Endodermal cell (in vitro differentiated cells): ENCODE measurements around the gene RALGAPA1. TPM values are rescaled to one million over a fixed set of nuclear protein-coding genes. Genes with fewer than 3 reads are reported as not detected.

Experiments
- DNase-seq: peaks from one replicate; pipeline ENCODE4 v3.0.0-alpha.2; 2017
- H3K27ac ChIP-seq: 2 replicates; pipeline ENCODE4 v1.5.1; 2013; ENCODE audit warnings: mild to moderate bottlenecking, low read depth, low read length, moderate library complexity
- H3K27me3 ChIP-seq: 2 replicates; pipeline ENCODE4 v1.6.1; 2013; ENCODE audit warnings: mild to moderate bottlenecking, low read length, moderate library complexity; ENCODE audit not compliant: insufficient read depth, control insufficient read depth, poor library complexity, severe bottlenecking
- H3K36me3 ChIP-seq: 2 replicates; pipeline ENCODE4 v1.7.0; 2013; ENCODE audit warnings: mild to moderate bottlenecking, low read length, moderate library complexity; ENCODE audit not compliant: control insufficient read depth, insufficient read depth
- H3K4me1 ChIP-seq: one replicate; pipeline ENCODE4 v1.7.0; 2013; ENCODE audit warnings: low read length; ENCODE audit not compliant: control insufficient read depth, insufficient read depth
- H3K4me3 ChIP-seq: 2 replicates; pipeline ENCODE4 v1.5.1; 2013; ENCODE audit warnings: mild to moderate bottlenecking, low read length, moderate library complexity
- H3K9ac ChIP-seq: 2 replicates; pipeline ENCODE4 v1.6.1; 2013; ENCODE audit warnings: mild to moderate bottlenecking, low read length, moderate library complexity; ENCODE audit not compliant: poor library complexity, severe bottlenecking; ENCODE audit errors: extremely low read depth
- H3K9me3 ChIP-seq: 2 replicates; pipeline ENCODE4 v1.6.1; 2013; ENCODE audit warnings: mild to moderate bottlenecking, low read length, moderate library complexity; ENCODE audit not compliant: control insufficient read depth
- H3K27ac Mint-ChIP-seq: 2 replicates; pipeline ENCODE4 v1.8.0; 2020; ENCODE audit warnings: mixed read lengths
- H3K27me3 Mint-ChIP-seq: 2 replicates; pipeline ENCODE4 v1.8.0; 2021; ENCODE audit warnings: mild to moderate bottlenecking, mixed read lengths; ENCODE audit not compliant: insufficient read depth
- H3K36me3 Mint-ChIP-seq: 2 replicates; pipeline ENCODE4 v1.8.0; 2020; ENCODE audit warnings: low read depth, mixed read lengths
- H3K4me1 Mint-ChIP-seq: 2 replicates; pipeline ENCODE4 v1.8.0; 2020; ENCODE audit warnings: mixed read lengths
- H3K4me3 Mint-ChIP-seq: 2 replicates; pipeline ENCODE4 v1.8.0; 2020; ENCODE audit warnings: mild to moderate bottlenecking, moderate library complexity, mixed read lengths
- H3K9me3 Mint-ChIP-seq: 2 replicates; pipeline ENCODE4 v1.8.0; 2020; ENCODE audit warnings: mild to moderate bottlenecking, mixed read lengths
- CTCF ChIP-seq: fragments of 200-600 bp; sonication (generic); conservative IDR thresholded peaks from 2 replicates; pipeline ENCODE4 v1.5.0; 2021; ENCODE audit warnings: antibody characterized with exemption, mild to moderate bottlenecking
- WGBS, 2 experiments: methylation state at CpG; one replicate each; pipeline versions ENCODE4 v1.1.5 to v1.1.7; 2013; ENCODE audit warnings: missing lambda C conversion rate in 2 of 2, mixed read lengths in 1 of 2; ENCODE audit not compliant: insufficient coverage in 1 of 2, insufficient read length in 1 of 2; 5-methylcytosine and 5-hydroxymethylcytosine counted together
- total RNA-seq, 2 donors: library from RNA; stranded (reverse); fragmentation: NEBNext Ultra II Directional in 1 of 2; extraction: Animal tissue kit (Norgen Biotek cat#: 25700) in 1 of 2; gene quantifications; 2 replicates in 1 of 2; 3 replicates in 1 of 2; pipeline ENCODE4 v1.2.1, GENCODE V29; 2021

RALGAPA1 gene
- total RNA-seq, 2 donors from 2014 or later, result 31.2 to 36.3 TPM

- DNase-seq, result no peak
- Histone ChIP-seq H3K27ac (no peak overlapping the region), H3K9ac (no peak overlapping the region), H3K9me3 (no peaks in the 10 kb centered on the region), H3K36me3 (peaks cover 18% of the 10 kb centered on the region), H3K27me3 (no peaks in the 10 kb centered on the region), H3K4me1 (no peaks in the 10 kb centered on the region), H3K4me3 (no peak overlapping the region)
- Mint-ChIP-seq H3K4me1 (no peaks in the 10 kb centered on the region), H3K27ac (no peak overlapping the region), H3K4me3 (no peak overlapping the region), H3K27me3 (no peaks in the 10 kb centered on the region), H3K36me3 (peaks cover 11% of the 10 kb centered on the region), H3K9me3 (no peaks in the 10 kb centered on the region)
- TF ChIP-seq CTCF, result no peak
Measured at GRCh38 chr14:35666429-35667043, 142.6 kb downstream of the RALGAPA1 start.

- DNase-seq, result no peak
- Mint-ChIP-seq H3K36me3 (peaks cover 5% of the 10 kb centered on the region), H3K4me1 (no peaks in the 10 kb centered on the region), H3K9me3 (no peaks in the 10 kb centered on the region), H3K27me3 (no peaks in the 10 kb centered on the region), H3K4me3 (no peak overlapping the region), H3K27ac (no peak overlapping the region)
- Histone ChIP-seq H3K36me3 (peaks cover 3% of the 10 kb centered on the region), H3K4me1 (no peaks in the 10 kb centered on the region), H3K27ac (no peak overlapping the region), H3K9ac (no peak overlapping the region), H3K27me3 (no peaks in the 10 kb centered on the region), H3K9me3 (no peaks in the 10 kb centered on the region), H3K4me3 (no peak overlapping the region)
- TF ChIP-seq CTCF, result no peak
- 100% methylated on average over 3 of the region's 3 CpGs; no CpG with 5 or more reads in 1 of the 2 experiments for WGBS, 2 experiments
Measured at GRCh38 chr14:35661875-35662274, 147.2 kb downstream of the RALGAPA1 start.

GRCh38 chr14:35653045-35653444, 156.1 kb downstream of the RALGAPA1 start:
- H3K36me3 Mint-ChIP-seq, result peaks cover 3% of the 10 kb centered on the region
- TF ChIP-seq CTCF, result no peak
- H3K4me3 Mint-ChIP-seq, result no peak overlapping the region
- H3K27ac ChIP-seq, result no peak overlapping the region
- no peak overlapping the region for H3K9ac ChIP-seq
- H3K27me3 ChIP-seq, result no peaks in the 10 kb centered on the region
- no peaks in the 10 kb centered on the region for H3K4me1 Mint-ChIP-seq
- peaks cover 4% of the 10 kb centered on the region for H3K36me3 ChIP-seq
- no peak for DNase-seq
- 89% methylated on average over 1 of the region's 1 CpG for WGBS, 2 experiments
- H3K27me3 Mint-ChIP-seq, result no peaks in the 10 kb centered on the region
- H3K27ac Mint-ChIP-seq, result no peak overlapping the region
- no peaks in the 10 kb centered on the region for H3K9me3 ChIP-seq
- H3K4me1 ChIP-seq, result no peaks in the 10 kb centered on the region
- no peak overlapping the region for H3K4me3 ChIP-seq
- H3K9me3 Mint-ChIP-seq, result no peaks in the 10 kb centered on the region
